GM23338 (cell line): ENCODE data around the gene ADD3. TPM values are rescaled to one million over a fixed set of nuclear protein-coding genes. Genes with fewer than 3 reads are reported as not detected.

ENCODE experiments used
- ATAC-seq: fragments of 200-7000 bp; cut with Tn5 transposase; 3 replicates; pipeline ENCODE4 v1.9.1; 2020
- DNase-seq: peaks from one replicate; pipeline ENCODE4 v3.0.0-alpha.2; 2015; ENCODE audit warnings: low spot score
- H2AFZ ChIP-seq: fragments of 200-600 bp; sonication (generic); 2 replicates; pipeline ENCODE4 v1.8.0; 2016; ENCODE audit warnings: antibody characterized with exemption, mild to moderate bottlenecking, moderate library complexity
- H3F3A ChIP-seq: fragments of 200-600 bp; sonication (generic); replicated peaks from 2 replicates; pipeline ENCODE4 v1.8.0; 2017; ENCODE audit warnings: antibody characterized with exemption, mixed run types, low read depth
- H3K27ac ChIP-seq: fragments of 200-600 bp; sonication (generic); 2 replicates; pipeline ENCODE4 v1.6.1; 2016; ENCODE audit warnings: low read depth
- H3K27me3 ChIP-seq: fragments of 200-600 bp; sonication (generic); 2 replicates; pipeline ENCODE4 v1.8.0; 2016; ENCODE audit warnings: mild to moderate bottlenecking, mixed run types, moderate library complexity; ENCODE audit not compliant: insufficient read depth
- H3K36me3 ChIP-seq: fragments of 200-600 bp; sonication (generic); 2 replicates; pipeline ENCODE4 v1.8.0; 2016; ENCODE audit warnings: mild to moderate bottlenecking; ENCODE audit not compliant: insufficient read depth
- H3K4me1 ChIP-seq: fragments of 200-600 bp; sonication (generic); 2 replicates; pipeline ENCODE4 v1.8.0; 2016; ENCODE audit warnings: mild to moderate bottlenecking, moderate library complexity; ENCODE audit not compliant: insufficient read depth
- H3K4me2 ChIP-seq: fragments of 200-600 bp; sonication (generic); 2 replicates; pipeline ENCODE4 v1.7.1; 2017; ENCODE audit warnings: mixed run types
- H3K4me3 ChIP-seq: fragments of 200-600 bp; sonication (generic); 2 replicates; pipeline ENCODE4 v1.6.1; 2016; ENCODE audit warnings: mixed run types
- H3K79me2 ChIP-seq: fragments of 200-600 bp; sonication (generic); replicated peaks from 2 replicates; pipeline ENCODE4 v1.8.0; 2017; ENCODE audit warnings: mild to moderate bottlenecking; ENCODE audit not compliant: insufficient read depth
- H3K9me2 ChIP-seq: fragments of 200-600 bp; sonication (generic); 2 replicates; pipeline ENCODE4 v1.8.0; 2017; ENCODE audit not compliant: insufficient read depth
- H4K20me1 ChIP-seq: fragments of 200-600 bp; sonication (generic); replicated peaks from 2 replicates; pipeline ENCODE4 v1.8.0; 2017; ENCODE audit warnings: mild to moderate bottlenecking; ENCODE audit not compliant: insufficient read depth
- H3K27ac Mint-ChIP-seq: 2 replicates; pipeline ENCODE4 v1.8.0; 2020; ENCODE audit warnings: inconsistent platforms, mild to moderate bottlenecking, moderate library complexity, mixed read lengths
- H3K27me3 Mint-ChIP-seq: 3 replicates; pipeline ENCODE4 v1.8.0; 2022; ENCODE audit warnings: low read depth, mild to moderate bottlenecking, moderate library complexity, mixed read lengths, inconsistent platforms; ENCODE audit not compliant: insufficient read depth, poor library complexity
- H3K36me3 Mint-ChIP-seq: 3 replicates; pipeline ENCODE4 v1.8.0; 2021; ENCODE audit warnings: low read depth, mild to moderate bottlenecking, inconsistent platforms, moderate library complexity, mixed read lengths
- H3K4me1 Mint-ChIP-seq: 3 replicates; pipeline ENCODE4 v1.8.0; 2020; ENCODE audit warnings: mild to moderate bottlenecking, inconsistent platforms, mixed read lengths
- H3K4me3 Mint-ChIP-seq: 3 replicates; pipeline ENCODE4 v1.8.0; 2021; ENCODE audit warnings: moderate library complexity, mild to moderate bottlenecking, inconsistent platforms, mixed read lengths
- H3K9me3 Mint-ChIP-seq: 3 replicates; pipeline ENCODE4 v1.8.0; 2020; ENCODE audit warnings: moderate library complexity, mild to moderate bottlenecking, inconsistent platforms, mixed read lengths
- EZH2 ChIP-seq: fragments of 200-600 bp; sonication (generic); IDR thresholded peaks from one replicate; pipeline ENCODE4 v1.8.0; 2017; ENCODE audit warnings: antibody characterized with exemption, mild to moderate bottlenecking, low read depth; ENCODE audit not compliant: unreplicated experiment
- JUNB ChIP-seq: IDR thresholded peaks from one replicate; pipeline ENCODE4 v1.6.1; 2016; ENCODE audit warnings: antibody characterized with exemption; ENCODE audit not compliant: unreplicated experiment
- ZNF114 ChIP-seq: fragments of 250-450 bp; sonication (Bioruptor Pico); IDR thresholded peaks from 2 replicates; pipeline ENCODE4 v1.5.0; 2020; ENCODE audit warnings: mild to moderate bottlenecking, moderate library complexity
- polyA plus RNA-seq: library from polyadenylated mRNA; unstranded; fragments of >200 nt; fragmentation: Nextera tagmentation; extraction: Ambion mirVana; gene quantifications from 2 replicates; pipeline ENCODE4 v1.2.1, GENCODE V29; 2016
- total RNA-seq: library from RNA; depleted of rRNA; stranded (reverse); fragments of >200 nt; shearing (Covaris generic); gene quantifications from 2 replicates; pipeline ENCODE4 v1.2.3, GENCODE V29; 2014
- TF ChIP-seq, protein P1 (sequence below): IDR thresholded peaks from one replicate; pipeline ENCODE4 v1.6.1; 2018; ENCODE audit warnings: antibody characterized with exemption; ENCODE audit not compliant: unreplicated experiment
- TF ChIP-seq, protein P2 (sequence below): fragments of 250-450 bp; sonication (Bioruptor Pico); IDR thresholded peaks from 2 replicates; pipeline ENCODE4 v1.5.0; 2020; ENCODE audit warnings: mild to moderate bottlenecking, moderate library complexity

Gene ADD3
- total and polyA plus RNA-seq, 2 experiments from 2014 or later = 68.5 to 767 TPM

DNA sequence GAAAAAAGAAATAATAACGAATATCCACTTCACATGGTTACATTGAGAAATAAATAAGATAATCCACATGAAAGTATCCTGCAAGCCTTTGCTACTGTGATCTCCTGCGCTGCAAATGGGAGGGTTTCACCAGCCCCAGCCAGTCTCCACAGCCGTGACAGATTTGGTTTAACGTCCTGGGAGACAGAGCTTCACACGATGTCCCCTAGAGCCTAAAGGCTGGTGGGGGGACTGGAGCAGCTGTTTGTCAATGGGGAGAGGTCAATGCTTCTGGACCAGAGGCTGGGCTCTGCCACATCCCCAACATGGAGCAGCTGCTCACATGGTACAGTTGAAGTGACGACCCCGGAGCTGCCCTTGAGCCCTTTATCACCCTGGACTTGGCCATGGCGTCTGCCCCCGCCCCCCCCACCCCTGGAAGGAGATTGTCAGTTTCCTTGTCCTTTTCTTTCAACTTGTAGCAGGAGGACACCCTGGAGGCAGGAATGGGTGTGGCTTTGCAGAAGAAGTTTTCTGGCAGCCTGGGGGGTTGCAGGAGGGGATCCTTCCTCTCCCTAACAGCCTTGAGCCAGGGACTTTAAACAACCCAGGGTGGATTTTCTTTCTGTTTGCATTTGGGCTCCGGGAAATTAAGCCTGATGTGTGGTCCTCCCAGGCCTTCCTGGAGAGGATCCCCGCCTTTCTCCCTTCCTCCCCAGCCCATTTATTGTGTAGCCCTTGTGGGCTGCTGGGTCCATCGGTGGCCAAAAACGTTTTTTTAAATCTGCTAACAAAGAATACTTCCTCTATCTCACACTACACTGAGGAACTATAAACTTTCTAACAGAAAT is 162.6 kb downstream of the ADD3 start:
- H3K36me3 Mint-ChIP-seq = no peaks in the 10 kb centered on the region
- DNase-seq (peak; percentile 62), ATAC-seq (peak; percentile 8; the same call in 2 of the 3 replicates)
- Histone ChIP-seq H3K4me1 (peaks cover 44% of the 10 kb centered on the region), H3K79me2 (no peaks in the 10 kb centered on the region), H3K36me3 (no peaks in the 10 kb centered on the region), H3K4me2 (peak overlapping the region; percentile 48; the same call in 1 of the 2 replicates), H3K27ac (no peak overlapping the region), H3K4me3 (no peak overlapping the region), H3K27me3 (peaks cover 96% of the 10 kb centered on the region), H3F3A (peaks cover 5% of the 10 kb centered on the region; the same call in 1 of the 2 replicates), H2AFZ (no peak overlapping the region), H3K9me2 (no peaks in the 10 kb centered on the region), H4K20me1 (peaks cover 18% of the 10 kb centered on the region; the same call in 1 of the 2 replicates)
- TF ChIP-seq ZNF114 (CRISPR knock-in tag) = no peak
- no peak for TF ChIP-seq JUNB
- TF ChIP-seq, protein P1, sequence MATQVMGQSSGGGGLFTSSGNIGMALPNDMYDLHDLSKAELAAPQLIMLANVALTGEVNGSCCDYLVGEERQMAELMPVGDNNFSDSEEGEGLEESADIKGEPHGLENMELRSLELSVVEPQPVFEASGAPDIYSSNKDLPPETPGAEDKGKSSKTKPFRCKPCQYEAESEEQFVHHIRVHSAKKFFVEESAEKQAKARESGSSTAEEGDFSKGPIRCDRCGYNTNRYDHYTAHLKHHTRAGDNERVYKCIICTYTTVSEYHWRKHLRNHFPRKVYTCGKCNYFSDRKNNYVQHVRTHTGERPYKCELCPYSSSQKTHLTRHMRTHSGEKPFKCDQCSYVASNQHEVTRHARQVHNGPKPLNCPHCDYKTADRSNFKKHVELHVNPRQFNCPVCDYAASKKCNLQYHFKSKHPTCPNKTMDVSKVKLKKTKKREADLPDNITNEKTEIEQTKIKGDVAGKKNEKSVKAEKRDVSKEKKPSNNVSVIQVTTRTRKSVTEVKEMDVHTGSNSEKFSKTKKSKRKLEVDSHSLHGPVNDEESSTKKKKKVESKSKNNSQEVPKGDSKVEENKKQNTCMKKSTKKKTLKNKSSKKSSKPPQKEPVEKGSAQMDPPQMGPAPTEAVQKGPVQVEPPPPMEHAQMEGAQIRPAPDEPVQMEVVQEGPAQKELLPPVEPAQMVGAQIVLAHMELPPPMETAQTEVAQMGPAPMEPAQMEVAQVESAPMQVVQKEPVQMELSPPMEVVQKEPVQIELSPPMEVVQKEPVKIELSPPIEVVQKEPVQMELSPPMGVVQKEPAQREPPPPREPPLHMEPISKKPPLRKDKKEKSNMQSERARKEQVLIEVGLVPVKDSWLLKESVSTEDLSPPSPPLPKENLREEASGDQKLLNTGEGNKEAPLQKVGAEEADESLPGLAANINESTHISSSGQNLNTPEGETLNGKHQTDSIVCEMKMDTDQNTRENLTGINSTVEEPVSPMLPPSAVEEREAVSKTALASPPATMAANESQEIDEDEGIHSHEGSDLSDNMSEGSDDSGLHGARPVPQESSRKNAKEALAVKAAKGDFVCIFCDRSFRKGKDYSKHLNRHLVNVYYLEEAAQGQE = no peak
- TF ChIP-seq, protein P2, sequence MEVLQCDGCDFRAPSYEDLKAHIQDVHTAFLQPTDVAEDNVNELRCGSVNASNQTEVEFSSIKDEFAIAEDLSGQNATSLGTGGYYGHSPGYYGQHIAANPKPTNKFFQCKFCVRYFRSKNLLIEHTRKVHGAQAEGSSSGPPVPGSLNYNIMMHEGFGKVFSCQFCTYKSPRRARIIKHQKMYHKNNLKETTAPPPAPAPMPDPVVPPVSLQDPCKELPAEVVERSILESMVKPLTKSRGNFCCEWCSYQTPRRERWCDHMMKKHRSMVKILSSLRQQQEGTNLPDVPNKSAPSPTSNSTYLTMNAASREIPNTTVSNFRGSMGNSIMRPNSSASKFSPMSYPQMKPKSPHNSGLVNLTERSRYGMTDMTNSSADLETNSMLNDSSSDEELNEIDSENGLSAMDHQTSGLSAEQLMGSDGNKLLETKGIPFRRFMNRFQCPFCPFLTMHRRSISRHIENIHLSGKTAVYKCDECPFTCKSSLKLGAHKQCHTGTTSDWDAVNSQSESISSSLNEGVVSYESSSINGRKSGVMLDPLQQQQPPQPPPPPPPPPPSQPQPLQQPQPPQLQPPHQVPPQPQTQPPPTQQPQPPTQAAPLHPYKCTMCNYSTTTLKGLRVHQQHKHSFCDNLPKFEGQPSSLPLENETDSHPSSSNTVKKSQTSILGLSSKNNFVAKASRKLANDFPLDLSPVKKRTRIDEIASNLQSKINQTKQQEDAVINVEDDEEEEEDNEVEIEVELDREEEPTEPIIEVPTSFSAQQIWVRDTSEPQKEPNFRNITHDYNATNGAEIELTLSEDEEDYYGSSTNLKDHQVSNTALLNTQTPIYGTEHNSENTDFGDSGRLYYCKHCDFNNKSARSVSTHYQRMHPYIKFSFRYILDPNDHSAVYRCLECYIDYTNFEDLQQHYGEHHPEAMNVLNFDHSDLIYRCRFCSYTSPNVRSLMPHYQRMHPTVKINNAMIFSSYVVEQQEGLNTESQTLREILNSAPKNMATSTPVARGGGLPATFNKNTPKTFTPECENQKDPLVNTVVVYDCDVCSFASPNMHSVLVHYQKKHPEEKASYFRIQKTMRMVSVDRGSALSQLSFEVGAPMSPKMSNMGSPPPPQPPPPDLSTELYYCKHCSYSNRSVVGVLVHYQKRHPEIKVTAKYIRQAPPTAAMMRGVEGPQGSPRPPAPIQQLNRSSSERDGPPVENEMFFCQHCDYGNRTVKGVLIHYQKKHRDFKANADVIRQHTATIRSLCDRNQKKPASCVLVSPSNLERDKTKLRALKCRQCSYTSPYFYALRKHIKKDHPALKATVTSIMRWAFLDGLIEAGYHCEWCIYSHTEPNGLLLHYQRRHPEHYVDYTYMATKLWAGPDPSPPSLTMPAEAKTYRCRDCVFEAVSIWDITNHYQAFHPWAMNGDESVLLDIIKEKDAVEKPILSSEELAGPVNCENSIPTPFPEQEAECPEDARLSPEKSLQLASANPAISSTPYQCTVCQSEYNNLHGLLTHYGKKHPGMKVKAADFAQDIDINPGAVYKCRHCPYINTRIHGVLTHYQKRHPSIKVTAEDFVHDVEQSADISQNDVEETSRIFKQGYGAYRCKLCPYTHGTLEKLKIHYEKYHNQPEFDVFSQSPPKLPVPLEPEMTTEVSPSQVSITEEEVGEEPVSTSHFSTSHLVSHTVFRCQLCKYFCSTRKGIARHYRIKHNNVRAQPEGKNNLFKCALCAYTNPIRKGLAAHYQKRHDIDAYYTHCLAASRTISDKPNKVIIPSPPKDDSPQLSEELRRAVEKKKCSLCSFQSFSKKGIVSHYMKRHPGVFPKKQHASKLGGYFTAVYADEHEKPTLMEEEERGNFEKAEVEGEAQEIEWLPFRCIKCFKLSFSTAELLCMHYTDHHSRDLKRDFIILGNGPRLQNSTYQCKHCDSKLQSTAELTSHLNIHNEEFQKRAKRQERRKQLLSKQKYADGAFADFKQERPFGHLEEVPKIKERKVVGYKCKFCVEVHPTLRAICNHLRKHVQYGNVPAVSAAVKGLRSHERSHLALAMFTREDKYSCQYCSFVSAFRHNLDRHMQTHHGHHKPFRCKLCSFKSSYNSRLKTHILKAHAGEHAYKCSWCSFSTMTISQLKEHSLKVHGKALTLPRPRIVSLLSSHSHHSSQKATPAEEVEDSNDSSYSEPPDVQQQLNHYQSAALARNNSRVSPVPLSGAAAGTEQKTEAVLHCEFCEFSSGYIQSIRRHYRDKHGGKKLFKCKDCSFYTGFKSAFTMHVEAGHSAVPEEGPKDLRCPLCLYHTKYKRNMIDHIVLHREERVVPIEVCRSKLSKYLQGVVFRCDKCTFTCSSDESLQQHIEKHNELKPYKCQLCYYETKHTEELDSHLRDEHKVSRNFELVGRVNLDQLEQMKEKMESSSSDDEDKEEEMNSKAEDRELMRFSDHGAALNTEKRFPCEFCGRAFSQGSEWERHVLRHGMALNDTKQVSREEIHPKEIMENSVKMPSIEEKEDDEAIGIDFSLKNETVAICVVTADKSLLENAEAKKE = no peak
- TF ChIP-seq EZH2 = no peak
- no peak overlapping the region for H3K4me3 Mint-ChIP-seq
- H3K27ac Mint-ChIP-seq = no peak overlapping the region
- H3K4me1 Mint-ChIP-seq = peaks cover 56% of the 10 kb centered on the region
- peaks cover 96% of the 10 kb centered on the region for H3K27me3 Mint-ChIP-seq
- peaks cover 4% of the 10 kb centered on the region; the same call in 1 of the 3 replicates for H3K9me3 Mint-ChIP-seq
